Tibial artery (tissue), 4 donors: Measurements from ENCODE around the gene UBA3.
A peak's percentile ranks its signal among the peaks of the same experiment; 100 is the strongest.

Source experiments
- DNase-seq, 2 donors: peaks; one replicate each; pipeline ENCODE4 v3.0.0-alpha.2; 2019
- H3K27ac ChIP-seq, 2 donors: fragments of 200-600 bp; sonication (generic) in 1 of 2; 1 replicate in 1 of 2; 2 replicates in 1 of 2; pipeline ENCODE4 v1.5.1; 2018 to 2019; ENCODE audit warnings: mild to moderate bottlenecking in 1 of 2
- H3K27me3 ChIP-seq, 2 donors: fragments of 200-600 bp; sonication (generic) in 1 of 2; one replicate each; pipeline versions ENCODE4 v1.5.1 to v1.6.0; 2016 to 2019
- H3K36me3 ChIP-seq, 3 donors: fragments of 200-600 bp; sonication (generic) in 2 of 3; one replicate each; pipeline ENCODE4 v1.5.1; 2016 to 2019; ENCODE audit warnings: mild to moderate bottlenecking in 2 of 3
- H3K4me1 ChIP-seq, 4 donors: fragments of 200-600 bp; sonication (generic) in 2 of 4; 1 replicate in 3 of 4; 2 replicates in 1 of 4; pipeline ENCODE4 v1.5.1; 2016 to 2019
- H3K4me3 ChIP-seq, 2 donors: fragments of 200-600 bp; sonication (generic) in 1 of 2; 1 replicate in 1 of 2; 2 replicates in 1 of 2; pipeline ENCODE4 v1.5.1; 2018 to 2019; ENCODE audit warnings: mild to moderate bottlenecking in 2 of 2
- H3K9me3 ChIP-seq, 3 donors: fragments of 200-600 bp; sonication (generic) in 1 of 3; one replicate each; pipeline ENCODE4 v1.5.1; 2016 to 2019
- intact Hi-C: fragments of 100-400 bp; cut with DNase I; formaldehyde crosslinking; loops from one replicate; pipeline ENCODE4 v1.15.0; 2023; ENCODE audit warnings: low total_unique reads
- TF ChIP-seq, protein P1 (sequence below), 2 experiments: fragments of 200-600 bp in 1 of 2; fragments of 450-650 bp in 1 of 2; IDR thresholded peaks; one replicate each; pipeline ENCODE4 v1.5.1; 2017 to 2019; ENCODE audit warnings: antibody characterized with exemption in 2 of 2, mild to moderate bottlenecking in 1 of 2, moderate library complexity in 1 of 2

UBA3 gene

DNA sequence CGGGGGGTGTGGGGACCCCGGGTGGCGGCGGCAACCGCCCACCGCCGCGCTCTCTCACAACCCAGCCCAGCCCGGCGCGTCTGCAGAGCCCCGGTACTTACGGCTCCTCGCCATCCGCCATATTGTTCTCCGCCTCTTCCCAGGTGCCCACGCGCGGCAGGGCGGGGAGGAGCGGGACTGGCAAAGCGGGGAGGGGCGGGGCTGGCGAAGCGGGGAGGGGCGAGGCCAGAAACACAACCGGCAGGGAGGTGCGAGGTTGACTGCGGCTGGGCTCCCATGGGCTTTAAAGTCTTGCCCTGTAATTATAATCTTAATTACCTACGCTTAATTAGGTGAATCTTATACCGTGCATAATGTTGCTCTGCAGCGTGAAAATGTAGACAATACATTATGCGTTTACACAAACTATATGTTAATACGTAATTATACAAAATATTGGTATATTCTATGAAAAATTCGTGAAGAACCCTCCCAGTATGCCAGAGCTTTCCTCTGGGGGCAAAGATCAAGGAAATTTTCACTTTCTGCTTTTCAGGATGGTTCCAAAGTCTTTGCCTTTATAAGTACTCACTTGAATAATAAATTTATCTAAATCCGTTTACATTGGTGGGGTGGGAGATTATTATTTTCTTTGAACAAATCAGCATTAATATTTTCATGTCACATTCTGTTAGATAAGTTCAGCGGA is at the start of gene UBA3:
UBA3 (minus strand) TSS at position 133 of the 688 bp plus-strand sequence; CDS start at position 121, 12 bp downstream.
- H3K9me3 ChIP-seq = no peaks in the 10 kb centered on the region
- H3K27me3 ChIP-seq = no peaks in the 10 kb centered on the region
- peak within 1 kb of the TSS; percentile 83 to 87 for H3K4me3 ChIP-seq
- H3K36me3 ChIP-seq = peaks cover 0 to 12% (median 5%) of the 10 kb centered on the region in 3 donors
- peaks cover 0 to 57% (median 42%) of the 10 kb centered on the region in 4 donors for H3K4me1 ChIP-seq
- TF ChIP-seq, protein P1, sequence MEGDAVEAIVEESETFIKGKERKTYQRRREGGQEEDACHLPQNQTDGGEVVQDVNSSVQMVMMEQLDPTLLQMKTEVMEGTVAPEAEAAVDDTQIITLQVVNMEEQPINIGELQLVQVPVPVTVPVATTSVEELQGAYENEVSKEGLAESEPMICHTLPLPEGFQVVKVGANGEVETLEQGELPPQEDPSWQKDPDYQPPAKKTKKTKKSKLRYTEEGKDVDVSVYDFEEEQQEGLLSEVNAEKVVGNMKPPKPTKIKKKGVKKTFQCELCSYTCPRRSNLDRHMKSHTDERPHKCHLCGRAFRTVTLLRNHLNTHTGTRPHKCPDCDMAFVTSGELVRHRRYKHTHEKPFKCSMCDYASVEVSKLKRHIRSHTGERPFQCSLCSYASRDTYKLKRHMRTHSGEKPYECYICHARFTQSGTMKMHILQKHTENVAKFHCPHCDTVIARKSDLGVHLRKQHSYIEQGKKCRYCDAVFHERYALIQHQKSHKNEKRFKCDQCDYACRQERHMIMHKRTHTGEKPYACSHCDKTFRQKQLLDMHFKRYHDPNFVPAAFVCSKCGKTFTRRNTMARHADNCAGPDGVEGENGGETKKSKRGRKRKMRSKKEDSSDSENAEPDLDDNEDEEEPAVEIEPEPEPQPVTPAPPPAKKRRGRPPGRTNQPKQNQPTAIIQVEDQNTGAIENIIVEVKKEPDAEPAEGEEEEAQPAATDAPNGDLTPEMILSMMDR (IDR thresholded peaks at IDR 0.05) = no peak
- intact Hi-C loops = loop anchor here (10.0 kb wide), 1 partner anchor 66 kb away; the partner anchor contains the start of gene EOGT
- peak; percentile 91 to 95 for DNase-seq
- peak within 1 kb of the TSS; percentile 85 to 88 for H3K27ac ChIP-seq

DNA sequence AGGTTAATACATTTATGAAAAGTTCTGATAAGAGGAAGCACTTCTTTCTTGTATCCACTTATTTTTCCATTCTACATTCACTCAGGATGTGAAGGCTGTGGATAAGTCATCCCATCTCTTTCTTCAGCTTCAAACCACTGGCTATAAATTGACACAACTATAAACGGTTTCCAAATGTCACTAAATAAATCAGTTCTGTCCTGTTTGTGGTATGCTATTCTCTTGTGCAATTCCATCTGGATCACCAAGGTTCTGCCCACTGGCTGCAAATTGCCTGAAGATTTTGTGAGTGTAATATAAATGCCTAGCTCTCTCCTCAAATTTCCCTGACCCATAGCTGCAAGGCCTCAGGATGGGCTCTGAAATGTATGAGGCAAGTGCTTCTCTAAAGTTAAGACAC is 49.4 kb upstream of the UBA3 start:
- DNase-seq = no peak
- intact Hi-C loops = no loop called here
- no peaks in the 10 kb centered on the region for H3K4me1 ChIP-seq
- TF ChIP-seq, protein P1 (IDR thresholded peaks at IDR 0.05) = no peak
- H3K36me3 ChIP-seq = no peaks in the 10 kb centered on the region
- H3K9me3 ChIP-seq = no peaks in the 10 kb centered on the region
- no peak overlapping the region for H3K4me3 ChIP-seq
- H3K27ac ChIP-seq = no peak overlapping the region
- H3K27me3 ChIP-seq = peaks cover 0 to 4% of the 10 kb centered on the region in 2 donors

DNA sequence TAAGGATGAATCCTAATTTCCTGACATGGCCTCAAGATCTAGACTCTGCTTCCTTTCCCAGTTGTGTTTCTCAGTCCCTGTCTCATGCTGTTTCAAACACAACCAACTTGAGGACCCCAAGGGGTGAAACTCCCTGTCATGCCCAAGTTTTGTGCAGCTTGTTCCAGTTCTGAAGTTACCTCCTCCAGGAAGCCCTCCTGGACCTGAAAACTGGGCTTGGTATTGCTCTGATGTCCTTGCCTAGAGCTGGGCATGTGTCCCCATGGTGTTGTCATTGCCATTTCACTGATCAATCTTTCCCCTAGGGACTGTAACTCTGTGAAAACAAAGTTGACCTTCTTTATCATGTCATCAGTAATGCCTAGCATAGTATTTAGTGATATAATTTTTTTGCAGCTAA is 48.3 kb upstream of the UBA3 start:
- intact Hi-C loops = no loop called here
- Histone ChIP-seq H3K4me1 (no peaks in the 10 kb centered on the region), H3K36me3 (no peaks in the 10 kb centered on the region), H3K9me3 (no peaks in the 10 kb centered on the region), H3K4me3 (no peak overlapping the region), H3K27ac (no peak overlapping the region), H3K27me3 (peaks cover 0 to 4% of the 10 kb centered on the region in 2 donors)
- no peak for DNase-seq
- TF ChIP-seq, protein P1 (IDR thresholded peaks at IDR 0.05) = no peak

DNA sequence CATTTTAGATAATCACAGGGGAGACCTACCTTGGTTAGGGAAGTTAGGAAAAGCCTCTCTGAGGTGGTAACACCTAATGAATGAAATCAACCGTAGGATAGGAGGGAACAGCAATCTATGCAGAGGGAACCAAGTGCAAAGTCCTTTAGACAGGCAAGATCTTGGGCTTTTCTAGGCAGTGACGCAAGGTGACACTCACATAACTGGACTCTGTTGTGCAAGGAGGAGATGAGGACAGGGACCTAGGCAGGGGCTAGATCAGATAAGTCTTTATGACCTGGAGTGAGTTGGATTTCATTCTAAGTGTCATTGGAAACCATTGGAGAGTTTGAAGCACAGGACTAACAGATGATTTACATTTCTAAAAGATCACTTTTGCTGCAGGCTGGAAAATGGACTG is 46.8 kb upstream of the UBA3 start:
- Histone ChIP-seq H3K9me3 (no peaks in the 10 kb centered on the region), H3K27ac (no peak overlapping the region), H3K36me3 (no peaks in the 10 kb centered on the region), H3K4me3 (no peak overlapping the region), H3K4me1 (peaks cover 0 to 8% (median 0%) of the 10 kb centered on the region in 4 donors), H3K27me3 (peaks cover 0 to 4% of the 10 kb centered on the region in 2 donors)
- intact Hi-C loops = no loop called here
- TF ChIP-seq, protein P1 (IDR thresholded peaks at IDR 0.05) = no peak
- no peak for DNase-seq

DNA sequence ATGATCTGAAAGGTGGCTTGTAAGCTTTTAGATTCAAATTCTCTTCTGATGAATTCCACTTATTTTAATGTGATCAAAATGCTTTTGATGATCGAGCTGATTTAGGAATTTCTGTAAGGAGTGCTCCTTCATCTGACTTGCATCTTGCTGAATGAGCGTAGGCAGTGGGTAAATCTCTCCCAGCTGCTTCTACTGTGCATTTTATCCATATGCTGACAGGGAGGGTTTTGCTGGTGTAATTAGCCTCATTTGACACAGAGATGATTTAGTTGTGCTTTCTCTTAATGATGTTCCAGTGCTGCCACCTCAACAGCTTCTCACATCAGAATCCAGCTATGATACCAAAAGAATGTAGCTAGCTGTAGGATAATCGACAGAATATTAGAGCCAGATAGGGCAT is 46.1 kb upstream of the UBA3 start:
- no peak overlapping the region for H3K27ac ChIP-seq
- no peak for DNase-seq

More for the DNA sequence above, 46.1 kb upstream of the UBA3 start:
- H3K4me1 ChIP-seq = peaks cover 0 to 10% (median 0%) of the 10 kb centered on the region in 4 donors
- intact Hi-C loops = no loop called here
- TF ChIP-seq, protein P1 (IDR thresholded peaks at IDR 0.05) = no peak
- H3K36me3 ChIP-seq = no peaks in the 10 kb centered on the region
- H3K4me3 ChIP-seq = no peak overlapping the region
- peaks cover 0 to 4% of the 10 kb centered on the region in 2 donors for H3K27me3 ChIP-seq
- H3K9me3 ChIP-seq = no peaks in the 10 kb centered on the region
